Peyer's patch (tissue), 4 donors: ENCODE measurements around the gene NHLRC2.

Experiments used
- POLR2A ChIP-seq, 2 donors: fragments of 450-650 bp; IDR thresholded peaks; one replicate each; pipeline ENCODE4 v1.5.1; 2017; ENCODE audit warnings: antibody characterized with exemption in 2 of 2, mild to moderate bottlenecking in 2 of 2, moderate library complexity in 2 of 2
- TF ChIP-seq, protein P1 (sequence below), 6 experiments: fragments of 450-650 bp in 4 of 6; fragments of 200-600 bp in 2 of 6; sonication (generic) in 1 of 6; IDR thresholded peaks; one replicate each; pipeline ENCODE4 v1.5.1; 2017 to 2019; ENCODE audit warnings: antibody characterized with exemption in 6 of 6, mild to moderate bottlenecking in 3 of 6, moderate library complexity in 1 of 6

DNA sequence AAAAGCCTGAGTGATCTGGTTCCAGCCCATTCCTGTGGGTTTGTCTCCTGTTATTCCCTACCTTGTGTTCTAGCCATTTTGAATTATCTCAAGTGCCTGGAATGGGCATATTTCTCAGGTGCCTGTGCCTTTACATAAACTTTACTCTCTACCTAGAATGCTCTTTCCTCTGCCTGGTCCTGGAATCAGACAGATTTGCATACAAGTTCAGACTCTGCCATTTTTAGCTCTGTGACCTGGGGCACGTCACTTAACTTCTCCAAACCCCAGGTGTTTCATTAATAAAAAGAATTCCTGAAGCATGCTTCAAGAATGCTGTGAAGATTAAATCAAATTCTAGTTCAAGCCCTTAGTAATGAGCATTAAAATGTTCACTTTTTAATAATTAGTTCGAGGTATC, 8.4 kb upstream of the NHLRC2 start:
- TF ChIP-seq, protein P1, sequence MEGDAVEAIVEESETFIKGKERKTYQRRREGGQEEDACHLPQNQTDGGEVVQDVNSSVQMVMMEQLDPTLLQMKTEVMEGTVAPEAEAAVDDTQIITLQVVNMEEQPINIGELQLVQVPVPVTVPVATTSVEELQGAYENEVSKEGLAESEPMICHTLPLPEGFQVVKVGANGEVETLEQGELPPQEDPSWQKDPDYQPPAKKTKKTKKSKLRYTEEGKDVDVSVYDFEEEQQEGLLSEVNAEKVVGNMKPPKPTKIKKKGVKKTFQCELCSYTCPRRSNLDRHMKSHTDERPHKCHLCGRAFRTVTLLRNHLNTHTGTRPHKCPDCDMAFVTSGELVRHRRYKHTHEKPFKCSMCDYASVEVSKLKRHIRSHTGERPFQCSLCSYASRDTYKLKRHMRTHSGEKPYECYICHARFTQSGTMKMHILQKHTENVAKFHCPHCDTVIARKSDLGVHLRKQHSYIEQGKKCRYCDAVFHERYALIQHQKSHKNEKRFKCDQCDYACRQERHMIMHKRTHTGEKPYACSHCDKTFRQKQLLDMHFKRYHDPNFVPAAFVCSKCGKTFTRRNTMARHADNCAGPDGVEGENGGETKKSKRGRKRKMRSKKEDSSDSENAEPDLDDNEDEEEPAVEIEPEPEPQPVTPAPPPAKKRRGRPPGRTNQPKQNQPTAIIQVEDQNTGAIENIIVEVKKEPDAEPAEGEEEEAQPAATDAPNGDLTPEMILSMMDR (IDR thresholded peaks at IDR 0.05) = no peak
- TF ChIP-seq POLR2A (IDR thresholded peaks at IDR 0.05) = no peak
